ENCODE results near the gene RTTN.
"Not testable (repeated sequence)": the region's sequence is repeated elsewhere in the genome, so short reads cannot be mapped to it uniquely, and the experiment has no call there.

RTTN gene

GRCh38 chr18:70148039-70148938, 57.2 kb downstream of the RTTN start:
- DNase-seq = no peak

GRCh38 chr18:70146174-70146573, 59.3 kb downstream of the RTTN start:
- no peak for DNase-seq

GRCh38 chr18:70142001-70142400, 63.5 kb downstream of the RTTN start:
- DNase-seq = no peak

GRCh38 chr18:70139138-70139537, 66.3 kb downstream of the RTTN start:
- DNase-seq = no peak

GRCh38 chr18:70135604-70136003, 69.9 kb downstream of the RTTN start:
- no peak for DNase-seq

GRCh38 chr18:70132999-70133398, 72.5 kb downstream of the RTTN start:
- DNase-seq = no peak

GRCh38 chr18:70128271-70128670, 77.2 kb downstream of the RTTN start:
- no peak for DNase-seq

GRCh38 chr18:70127359-70127758, 78.1 kb downstream of the RTTN start:
- no peak for DNase-seq

GRCh38 chr18:70126832-70127231, 78.7 kb downstream of the RTTN start:
- peak; percentile 45 for DNase-seq

- no peak for DNase-seq
Measured at GRCh38 chr18:70124139-70124538, 81.3 kb downstream of the RTTN start.

GRCh38 chr18:70121842-70122241, 83.6 kb downstream of the RTTN start:
- no peak for DNase-seq

GRCh38 chr18:70116949-70117348, 88.5 kb downstream of the RTTN start:
- DNase-seq = no peak

- no peak for DNase-seq
Measured at GRCh38 chr18:70113511-70113910, 92.0 kb downstream of the RTTN start.

- DNase-seq = no peak
Measured at GRCh38 chr18:70110678-70111077, 94.8 kb downstream of the RTTN start.

- no peak for DNase-seq
Measured at GRCh38 chr18:70107091-70107490, 98.4 kb downstream of the RTTN start.

- not testable (repeated sequence) for DNase-seq
Measured at GRCh38 chr18:70102854-70103253, 102.6 kb downstream of the RTTN start.

- DNase-seq = no peak
Measured at GRCh38 chr18:70089858-70090257, 115.6 kb downstream of the RTTN start.

GRCh38 chr18:70086085-70086484, 119.4 kb downstream of the RTTN start:
- no peak for DNase-seq

- DNase-seq = no peak
Measured at GRCh38 chr18:70085641-70086040, 119.8 kb downstream of the RTTN start.

GRCh38 chr18:70082430-70082829, 123.1 kb downstream of the RTTN start:
- DNase-seq = no peak

- no peak for DNase-seq
Measured at GRCh38 chr18:70078106-70078505, 127.4 kb downstream of the RTTN start.

- no peak for DNase-seq
Measured at GRCh38 chr18:70075906-70076305, 129.6 kb downstream of the RTTN start.

GRCh38 chr18:70074116-70074515, 131.4 kb downstream of the RTTN start:
- DNase-seq = no peak

- no peak for DNase-seq
Measured at GRCh38 chr18:70073432-70073831, 132.1 kb downstream of the RTTN start.

- DNase-seq = peak; percentile 83
Measured at GRCh38 chr18:70072678-70073077, 132.8 kb downstream of the RTTN start.

Data from NCI-H1105 treated with DMSO at 0.1 percent for 48 hours (cell line).